ENCODE data around the gene CNOT1. TPM values are rescaled to one million over a fixed set of nuclear protein-coding genes. Genes with fewer than 3 reads are reported as not detected.

The CNOT1 gene
- total RNA-seq, 1 donor from 2014 or later: 64.1 TPM

DNA sequence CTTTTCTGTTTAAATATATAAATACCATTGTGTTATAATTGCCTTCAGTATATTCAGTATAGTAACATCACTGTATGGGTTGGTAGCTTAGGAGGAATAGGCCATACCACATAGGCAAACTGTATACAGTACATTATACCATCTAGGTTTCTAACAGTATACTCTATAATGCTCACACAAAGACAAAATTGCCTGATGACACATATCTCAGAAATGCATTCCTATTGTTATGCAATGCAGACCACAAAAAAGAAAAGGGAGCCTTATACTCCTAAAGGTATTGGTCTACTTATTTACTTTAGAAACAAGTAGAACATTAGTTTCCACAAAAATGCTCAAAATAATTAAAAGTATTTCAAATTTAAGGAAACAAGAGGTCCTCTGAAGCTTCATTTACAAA lies 66.4 kb downstream of the CNOT1 start:
- peaks cover 65% of the 10 kb centered on the region for H3K36me3 ChIP-seq
- intact Hi-C loops (cut with micrococcal nuclease): no loop called here

DNA sequence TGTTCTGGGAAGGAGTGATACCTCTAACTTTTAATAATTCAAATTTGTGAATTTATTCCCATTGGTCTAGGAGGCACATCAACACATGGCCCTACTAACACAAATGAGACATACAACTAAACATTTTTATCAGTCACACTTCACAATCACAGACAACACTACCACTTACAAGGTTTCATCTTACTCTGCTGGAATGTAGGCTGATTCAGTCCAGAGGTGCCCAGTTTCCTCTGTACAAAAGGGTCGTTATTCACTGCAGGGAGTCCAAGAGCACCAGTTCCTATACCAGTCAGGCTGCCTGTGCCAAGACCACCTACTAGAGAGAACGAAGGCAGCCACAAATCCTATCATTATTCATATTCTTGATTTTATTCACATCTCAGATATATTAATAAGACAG lies 72.9 kb downstream of the CNOT1 start:
- no peak overlapping the region for H3K4me3 ChIP-seq
- TF ChIP-seq, protein P1, sequence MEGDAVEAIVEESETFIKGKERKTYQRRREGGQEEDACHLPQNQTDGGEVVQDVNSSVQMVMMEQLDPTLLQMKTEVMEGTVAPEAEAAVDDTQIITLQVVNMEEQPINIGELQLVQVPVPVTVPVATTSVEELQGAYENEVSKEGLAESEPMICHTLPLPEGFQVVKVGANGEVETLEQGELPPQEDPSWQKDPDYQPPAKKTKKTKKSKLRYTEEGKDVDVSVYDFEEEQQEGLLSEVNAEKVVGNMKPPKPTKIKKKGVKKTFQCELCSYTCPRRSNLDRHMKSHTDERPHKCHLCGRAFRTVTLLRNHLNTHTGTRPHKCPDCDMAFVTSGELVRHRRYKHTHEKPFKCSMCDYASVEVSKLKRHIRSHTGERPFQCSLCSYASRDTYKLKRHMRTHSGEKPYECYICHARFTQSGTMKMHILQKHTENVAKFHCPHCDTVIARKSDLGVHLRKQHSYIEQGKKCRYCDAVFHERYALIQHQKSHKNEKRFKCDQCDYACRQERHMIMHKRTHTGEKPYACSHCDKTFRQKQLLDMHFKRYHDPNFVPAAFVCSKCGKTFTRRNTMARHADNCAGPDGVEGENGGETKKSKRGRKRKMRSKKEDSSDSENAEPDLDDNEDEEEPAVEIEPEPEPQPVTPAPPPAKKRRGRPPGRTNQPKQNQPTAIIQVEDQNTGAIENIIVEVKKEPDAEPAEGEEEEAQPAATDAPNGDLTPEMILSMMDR (IDR thresholded peaks at IDR 0.05; ENCODE audit: borderline replicate concordance): no peak
- H3K9me3 ChIP-seq (replicated peaks): no peaks in the 10 kb centered on the region
- no peaks in the 10 kb centered on the region for H3K27me3 ChIP-seq (ENCODE audit: low read depth)
- H3K27ac ChIP-seq (replicated peaks): peak overlapping the region; percentile 3
- H3K36me3 ChIP-seq: peaks cover 77% of the 10 kb centered on the region
- H3K4me1 ChIP-seq: peaks cover 14% of the 10 kb centered on the region
- intact Hi-C loops (cut with micrococcal nuclease): no loop called here
- DNase-seq: no peak

More for the DNA sequence above, 66.4 kb downstream of the CNOT1 start:
- Histone ChIP-seq H3K4me1 (no peaks in the 10 kb centered on the region), H3K4me3 (no peak overlapping the region), H3K27me3 (ENCODE audit: low read depth) (no peaks in the 10 kb centered on the region), H3K27ac (replicated peaks) (no peak overlapping the region), H3K9me3 (replicated peaks) (no peaks in the 10 kb centered on the region)
- TF ChIP-seq, protein P1 (IDR thresholded peaks at IDR 0.05; ENCODE audit: borderline replicate concordance): no peak
- no peak for DNase-seq

DNA sequence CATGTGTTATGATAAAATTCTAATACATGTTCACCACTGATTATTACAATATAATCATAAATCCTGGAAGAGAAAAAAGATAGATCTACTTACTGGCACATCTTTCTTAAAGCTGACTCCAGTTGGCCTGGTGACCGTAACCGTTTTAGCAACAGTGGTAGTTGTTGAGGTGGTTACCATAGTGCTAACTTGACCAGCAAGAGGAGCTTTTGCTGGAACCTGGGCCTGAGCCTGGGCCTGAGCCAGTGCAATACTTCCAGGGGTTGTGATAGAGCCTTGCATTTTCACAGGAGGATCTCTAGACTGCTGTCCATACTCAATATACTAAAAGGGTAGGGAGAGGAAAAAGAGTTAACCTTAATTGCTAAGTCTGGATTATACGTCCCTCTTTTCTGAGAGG lies 78.1 kb downstream of the CNOT1 start:
- TF ChIP-seq, protein P1 (IDR thresholded peaks at IDR 0.05; ENCODE audit: borderline replicate concordance): no peak
- no peak overlapping the region for H3K4me3 ChIP-seq

DNA sequence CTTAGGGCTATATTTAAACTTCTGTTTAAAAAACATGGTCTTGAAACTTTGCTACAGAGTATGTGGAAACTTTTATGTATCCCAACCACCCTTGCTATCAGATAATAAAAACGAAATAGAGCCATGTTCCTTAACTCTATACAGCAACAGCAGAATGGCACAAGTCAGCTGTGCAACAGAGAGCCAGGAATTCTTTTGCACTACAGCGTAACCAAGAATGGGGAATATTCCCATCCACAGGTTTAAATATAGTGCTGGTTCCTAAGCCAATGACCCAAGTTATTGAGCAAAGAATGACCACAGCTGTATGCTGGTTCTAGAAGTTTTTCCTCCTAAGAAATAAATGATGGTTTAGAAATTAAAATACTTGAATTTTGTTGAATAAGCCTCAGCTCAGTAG lies 81.2 kb downstream of the CNOT1 start:
- H3K27me3 ChIP-seq (ENCODE audit: low read depth): no peaks in the 10 kb centered on the region
- no peak for DNase-seq
- no peaks in the 10 kb centered on the region for H3K9me3 ChIP-seq (replicated peaks)
- peak overlapping the region; percentile 71 for H3K27ac ChIP-seq (replicated peaks)
- TF ChIP-seq, protein P1 (IDR thresholded peaks at IDR 0.05; ENCODE audit: borderline replicate concordance): no peak
- intact Hi-C loops (cut with micrococcal nuclease): no loop called here
- peaks cover 97% of the 10 kb centered on the region for H3K36me3 ChIP-seq
- no peak overlapping the region for H3K4me3 ChIP-seq
- peaks cover 56% of the 10 kb centered on the region for H3K4me1 ChIP-seq

More for the DNA sequence above, 78.1 kb downstream of the CNOT1 start:
- Histone ChIP-seq H3K4me1 (peaks cover 50% of the 10 kb centered on the region), H3K36me3 (peaks cover 95% of the 10 kb centered on the region), H3K27ac (replicated peaks) (peak overlapping the region; percentile 39), H3K27me3 (ENCODE audit: low read depth) (no peaks in the 10 kb centered on the region), H3K9me3 (replicated peaks) (no peaks in the 10 kb centered on the region)
- intact Hi-C loops (cut with micrococcal nuclease): no loop called here
- DNase-seq: peak; percentile 56

DNA sequence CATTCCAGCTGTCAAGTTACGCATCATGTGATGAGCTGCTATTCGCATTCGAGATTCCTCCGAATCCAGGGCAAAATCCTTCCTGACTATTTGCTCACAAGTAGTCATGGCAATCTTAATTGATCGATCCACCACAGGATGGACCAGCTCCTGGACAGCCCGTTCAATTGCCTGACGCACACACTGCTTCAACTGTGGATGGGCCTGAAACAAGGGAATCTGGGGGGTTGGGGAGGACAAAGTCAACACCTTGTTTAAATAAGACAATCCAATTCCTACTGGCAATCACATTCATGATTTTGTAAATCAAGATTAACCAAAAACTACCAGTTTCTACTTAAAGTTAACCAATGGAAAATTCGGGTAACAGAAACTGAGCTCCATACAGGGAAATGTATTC lies 85.9 kb downstream of the CNOT1 start:
- Histone ChIP-seq H3K4me3 (no peak overlapping the region), H3K36me3 (peaks cover 97% of the 10 kb centered on the region), H3K27me3 (ENCODE audit: low read depth) (no peaks in the 10 kb centered on the region), H3K9me3 (replicated peaks) (no peaks in the 10 kb centered on the region), H3K4me1 (peaks cover 44% of the 10 kb centered on the region), H3K27ac (replicated peaks) (no peak overlapping the region)
- no peak for DNase-seq
- TF ChIP-seq, protein P1 (IDR thresholded peaks at IDR 0.05; ENCODE audit: borderline replicate concordance): no peak
- intact Hi-C loops (cut with micrococcal nuclease): no loop called here
